ENCODE data around the gene CD36.

DNA sequence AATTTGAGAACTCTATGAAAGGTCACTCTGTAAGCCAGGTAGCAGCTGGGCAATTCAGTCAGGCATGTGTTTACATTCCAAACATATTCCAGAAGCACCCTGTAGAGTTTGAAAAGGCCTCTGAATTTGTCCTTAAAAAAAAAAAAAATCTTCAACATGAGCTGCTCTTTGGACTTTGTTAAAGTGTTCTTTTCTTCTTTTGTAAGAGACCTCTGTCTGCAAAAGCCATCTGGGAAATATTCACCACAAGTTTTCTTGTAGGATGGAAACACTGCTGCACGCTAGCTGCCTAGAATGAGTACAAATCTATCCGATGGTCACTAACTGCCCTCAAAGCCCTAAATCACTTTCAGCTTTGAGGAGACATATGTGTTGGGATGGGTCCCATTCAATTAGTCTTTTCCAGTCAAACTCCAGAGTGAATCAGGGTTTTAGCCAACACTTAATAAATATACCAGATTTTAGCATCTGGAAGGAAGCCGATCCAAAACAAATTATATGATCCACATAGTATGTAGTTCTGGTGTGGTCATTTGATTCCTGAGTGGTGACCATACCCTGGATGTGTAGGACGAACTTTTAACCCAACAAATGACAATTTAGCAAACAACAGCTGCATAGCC lies 85.9 kb downstream of the CD36 start:
- TF ChIP-seq EZH2 (IDR thresholded peaks at IDR 0.05; ENCODE audit: borderline replicate concordance, low read depth, low read length, severe bottlenecking), result no peak
- TF ChIP-seq, protein P1, sequence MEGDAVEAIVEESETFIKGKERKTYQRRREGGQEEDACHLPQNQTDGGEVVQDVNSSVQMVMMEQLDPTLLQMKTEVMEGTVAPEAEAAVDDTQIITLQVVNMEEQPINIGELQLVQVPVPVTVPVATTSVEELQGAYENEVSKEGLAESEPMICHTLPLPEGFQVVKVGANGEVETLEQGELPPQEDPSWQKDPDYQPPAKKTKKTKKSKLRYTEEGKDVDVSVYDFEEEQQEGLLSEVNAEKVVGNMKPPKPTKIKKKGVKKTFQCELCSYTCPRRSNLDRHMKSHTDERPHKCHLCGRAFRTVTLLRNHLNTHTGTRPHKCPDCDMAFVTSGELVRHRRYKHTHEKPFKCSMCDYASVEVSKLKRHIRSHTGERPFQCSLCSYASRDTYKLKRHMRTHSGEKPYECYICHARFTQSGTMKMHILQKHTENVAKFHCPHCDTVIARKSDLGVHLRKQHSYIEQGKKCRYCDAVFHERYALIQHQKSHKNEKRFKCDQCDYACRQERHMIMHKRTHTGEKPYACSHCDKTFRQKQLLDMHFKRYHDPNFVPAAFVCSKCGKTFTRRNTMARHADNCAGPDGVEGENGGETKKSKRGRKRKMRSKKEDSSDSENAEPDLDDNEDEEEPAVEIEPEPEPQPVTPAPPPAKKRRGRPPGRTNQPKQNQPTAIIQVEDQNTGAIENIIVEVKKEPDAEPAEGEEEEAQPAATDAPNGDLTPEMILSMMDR (IDR thresholded peaks at IDR 0.05; ENCODE audit: extremely low read depth in 1 of 2, insufficient read depth in 1 of 2, low read depth in 1 of 2, low read length in 2 of 2), result no peak
